GM19238 (cell line): ENCODE data around the gene MKI67.
"Not testable (repeated sequence)": the region's sequence is repeated elsewhere in the genome, so short reads cannot be mapped to it uniquely, and the experiment has no call there.

Experiments used
- DNase-seq: peaks from one replicate; pipeline ENCODE4 v3.0.0; 2011; ENCODE audit warnings: low spot score; ENCODE audit not compliant: insufficient read length

MKI67 gene

DNA sequence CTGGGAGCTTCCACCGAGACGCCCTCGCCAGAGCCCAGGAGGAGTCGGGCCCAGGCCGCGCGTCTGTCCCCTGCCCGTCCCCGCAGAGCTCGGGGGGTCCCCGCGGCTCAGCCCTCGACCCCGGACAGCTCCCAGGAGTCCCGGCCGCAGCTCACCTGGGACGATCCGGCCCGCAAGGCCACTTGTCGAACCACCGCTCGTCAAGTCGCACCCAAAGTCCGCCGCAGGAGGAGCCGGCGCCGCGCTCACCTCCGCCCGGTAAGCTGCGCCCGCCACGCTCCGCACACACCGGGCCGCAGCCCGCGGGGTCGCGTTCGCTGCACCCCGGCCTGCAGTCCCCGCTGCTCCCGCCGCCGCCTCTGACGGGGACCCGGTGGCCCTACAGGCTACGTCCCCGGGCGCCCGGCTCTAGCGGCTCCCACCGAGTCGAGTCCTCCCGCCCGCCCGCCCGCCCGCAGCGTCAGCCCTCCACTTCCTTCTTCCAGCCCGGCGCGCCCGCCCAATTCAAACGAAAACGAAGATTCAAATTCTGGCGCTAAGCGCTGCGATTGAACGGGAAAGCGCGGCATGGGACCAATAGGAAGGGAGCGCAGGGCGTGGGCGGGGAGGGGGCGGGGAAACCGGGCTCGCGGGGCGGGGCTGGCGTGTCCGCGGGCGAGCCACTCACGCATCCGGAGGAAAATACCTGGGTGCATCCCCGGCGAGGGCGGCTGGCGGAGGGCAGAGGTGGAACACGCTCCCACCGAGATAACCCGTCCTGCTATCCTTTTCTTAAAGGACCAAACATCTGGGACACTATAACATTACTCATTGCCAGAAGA lies at the start of gene MKI67:
Gene MKI67, minus strand, starts transcription at position 480 of the 821 bp plus-strand sequence. CDS start 756 bp downstream, outside the sequence.
- DNase-seq: peak; percentile 88

GRCh38 chr10:128174581-128175559 lies 48.6 kb upstream of the MKI67 start:
- DNase-seq: no peak

GRCh38 chr10:128173386-128173785 lies 47.2 kb upstream of the MKI67 start:
- DNase-seq: no peak

DNA sequence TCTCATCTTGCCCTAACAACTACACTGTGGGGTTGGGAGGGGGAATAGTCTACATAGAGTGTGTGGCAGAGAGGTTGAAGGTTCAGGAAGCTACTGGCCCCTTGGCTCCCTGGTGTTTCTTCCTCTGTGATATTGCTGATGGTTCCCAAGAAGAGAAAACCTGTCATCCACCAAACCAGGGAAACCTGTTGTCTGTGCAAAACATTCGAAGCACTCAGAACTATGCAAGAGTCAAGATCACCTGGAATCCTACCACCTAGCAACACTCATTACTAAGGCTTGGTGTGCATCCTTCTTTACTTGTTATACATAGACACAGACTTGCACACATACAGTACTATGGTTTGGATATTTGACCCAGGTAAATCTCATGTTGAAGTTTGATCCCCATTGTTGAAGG lies 46.5 kb upstream of the MKI67 start:
- DNase-seq: no peak

- no peak for DNase-seq
These were observed 43.7 kb upstream of the MKI67 start for GRCh38 chr10:128169811-128170379.

GRCh38 chr10:128167926-128168520 lies 41.8 kb upstream of the MKI67 start:
- DNase-seq: no peak

- DNase-seq: not testable (repeated sequence)
These were observed 40.9 kb upstream of the MKI67 start for GRCh38 chr10:128167123-128167522.

GRCh38 chr10:128166151-128166550 lies 39.9 kb upstream of the MKI67 start:
- no peak for DNase-seq

DNA sequence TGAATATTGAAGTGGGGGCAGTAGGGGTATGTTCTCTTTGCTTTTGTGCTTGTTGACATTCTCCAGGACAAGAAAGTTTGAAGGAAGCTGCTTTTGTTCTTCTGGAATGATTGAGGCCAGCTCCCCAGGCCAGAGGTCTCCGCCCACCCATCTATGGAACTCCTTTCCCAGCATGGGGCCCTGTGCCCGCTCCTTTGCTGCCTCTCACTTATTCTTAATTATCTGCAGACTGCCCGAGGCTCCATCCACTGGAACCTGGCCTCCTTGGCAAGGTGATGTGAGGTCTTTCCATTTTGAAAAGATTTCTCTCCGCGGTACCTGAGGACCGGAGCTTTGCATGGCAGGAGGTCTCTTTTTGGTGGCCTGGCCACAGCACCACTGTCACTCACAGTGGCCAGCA lies 39.3 kb upstream of the MKI67 start:
- no peak for DNase-seq

GRCh38 chr10:128163701-128164100 lies 37.5 kb upstream of the MKI67 start:
- DNase-seq: no peak

- no peak for DNase-seq
These were observed 34.8 kb upstream of the MKI67 start for GRCh38 chr10:128161031-128161430.

DNA sequence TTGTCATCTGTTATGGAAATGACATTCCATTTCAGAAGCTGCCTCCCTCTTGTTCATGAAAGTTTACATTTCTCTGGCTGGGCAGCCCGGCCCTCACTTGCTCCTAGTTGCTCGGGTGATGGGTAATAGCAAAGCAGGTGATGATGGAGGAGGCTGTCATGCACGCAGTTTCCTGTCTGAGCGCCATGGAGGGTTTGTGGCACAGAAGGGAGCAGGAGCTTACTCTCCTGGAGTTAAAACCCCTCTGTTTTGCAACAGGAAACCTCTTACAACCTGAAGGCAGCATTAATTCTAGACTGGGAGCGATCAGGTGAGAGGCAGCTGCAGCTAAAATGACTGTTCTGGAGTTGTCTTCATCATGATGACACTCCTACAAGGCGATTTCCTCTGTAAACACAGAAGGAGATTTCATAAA lies 34.1 kb upstream of the MKI67 start:
- DNase-seq: no peak

- DNase-seq: no peak
These were observed 32.0 kb upstream of the MKI67 start for GRCh38 chr10:128158021-128158795.

DNA sequence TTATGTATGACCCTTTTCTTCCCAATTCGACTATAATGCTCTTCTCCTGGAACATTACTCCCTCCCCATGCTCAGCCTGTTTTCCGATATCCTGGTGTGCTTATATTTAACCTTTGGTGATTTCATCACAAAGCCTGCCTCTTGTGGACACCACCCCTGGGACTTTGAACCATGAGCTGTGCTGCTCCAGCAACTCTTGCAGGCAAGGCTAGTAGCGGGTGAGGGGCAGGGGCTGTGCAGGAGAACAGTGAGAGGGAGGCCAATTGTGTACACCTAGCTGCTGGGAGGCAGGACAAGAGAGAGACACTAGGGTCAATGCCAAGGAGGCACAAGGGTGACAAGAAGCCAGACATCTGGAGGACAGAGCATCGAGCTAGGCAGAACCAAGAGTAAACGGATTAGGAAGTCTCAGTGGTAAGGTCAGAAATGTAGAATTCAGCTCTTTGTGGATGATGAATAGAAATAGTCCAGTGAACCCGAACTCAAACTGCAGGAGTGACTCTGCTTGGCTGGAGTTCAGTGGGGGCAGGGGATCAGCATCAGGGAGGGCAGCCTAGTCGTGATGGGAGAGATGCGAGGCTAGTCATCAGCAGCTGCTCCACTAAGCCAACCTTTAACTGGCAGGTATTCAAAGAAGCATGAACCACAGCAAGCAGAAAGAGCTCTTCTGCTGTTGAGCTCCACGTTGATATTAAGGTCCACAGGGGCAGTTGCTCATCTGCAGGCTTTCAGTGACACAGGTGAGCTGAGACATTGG lies 31.0 kb upstream of the MKI67 start:
- DNase-seq: no peak

DNA sequence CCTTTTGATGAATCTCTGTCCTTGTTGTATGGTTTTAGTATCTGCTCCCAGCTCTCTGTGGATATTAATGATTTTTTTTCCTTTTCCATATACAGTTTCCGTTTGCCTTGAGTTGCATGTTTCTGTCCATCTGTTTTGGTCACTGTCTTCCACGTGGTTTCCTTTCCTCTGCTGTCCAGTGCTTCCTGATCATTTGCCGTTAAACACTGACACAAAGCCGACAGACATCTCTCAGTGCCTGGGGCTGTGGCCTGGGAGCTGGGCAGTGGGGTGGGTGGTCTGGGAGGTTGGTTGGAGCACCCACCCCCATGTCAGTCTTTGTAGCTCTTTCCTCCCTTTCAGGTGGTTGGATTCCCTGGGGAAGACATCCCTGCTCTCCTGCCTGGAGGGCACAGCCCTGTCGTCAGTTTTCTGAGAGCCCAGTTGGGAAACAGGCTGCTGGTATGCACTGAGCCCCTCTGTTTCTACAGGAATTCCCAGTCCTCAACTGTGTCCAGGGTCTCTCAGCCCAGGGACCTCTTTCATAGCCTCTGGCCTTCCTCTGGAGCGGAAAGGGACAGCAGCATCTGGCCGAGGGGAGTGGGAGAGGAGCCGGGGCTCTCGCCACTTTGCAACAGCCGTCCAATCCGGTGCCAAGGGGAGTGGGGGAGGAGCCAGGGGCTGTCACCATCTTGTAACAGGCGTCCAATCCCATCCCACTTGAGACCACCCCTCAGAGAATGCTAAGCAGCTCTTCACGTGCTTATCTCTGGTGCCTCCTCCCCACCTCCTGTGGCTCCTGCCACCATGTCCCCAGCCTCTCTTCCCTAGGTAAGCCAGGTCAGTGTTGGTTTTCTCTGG lies 26.7 kb upstream of the MKI67 start:
- no peak for DNase-seq

GRCh38 chr10:128151031-128151430 lies 24.8 kb upstream of the MKI67 start:
- no peak for DNase-seq

DNA sequence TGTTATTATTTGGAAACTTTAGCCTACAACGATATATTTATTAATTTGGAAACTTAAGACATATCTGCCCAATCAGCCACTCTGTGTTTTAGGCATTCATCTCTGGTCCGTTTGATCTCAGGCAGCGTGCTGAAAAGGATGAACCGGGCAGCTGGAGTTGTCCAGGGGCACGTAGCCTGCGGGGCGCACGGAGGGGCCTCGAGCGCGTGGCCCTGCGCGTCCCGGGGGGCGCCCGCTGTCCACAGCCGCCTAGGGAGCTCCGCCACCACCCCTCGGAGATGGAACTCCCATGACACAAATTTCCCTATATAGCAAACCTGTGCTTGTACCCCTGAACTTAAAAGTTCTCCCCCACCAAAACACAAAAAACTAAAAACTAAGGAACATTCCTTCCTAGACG lies 24.3 kb upstream of the MKI67 start:
- DNase-seq: no peak

DNA sequence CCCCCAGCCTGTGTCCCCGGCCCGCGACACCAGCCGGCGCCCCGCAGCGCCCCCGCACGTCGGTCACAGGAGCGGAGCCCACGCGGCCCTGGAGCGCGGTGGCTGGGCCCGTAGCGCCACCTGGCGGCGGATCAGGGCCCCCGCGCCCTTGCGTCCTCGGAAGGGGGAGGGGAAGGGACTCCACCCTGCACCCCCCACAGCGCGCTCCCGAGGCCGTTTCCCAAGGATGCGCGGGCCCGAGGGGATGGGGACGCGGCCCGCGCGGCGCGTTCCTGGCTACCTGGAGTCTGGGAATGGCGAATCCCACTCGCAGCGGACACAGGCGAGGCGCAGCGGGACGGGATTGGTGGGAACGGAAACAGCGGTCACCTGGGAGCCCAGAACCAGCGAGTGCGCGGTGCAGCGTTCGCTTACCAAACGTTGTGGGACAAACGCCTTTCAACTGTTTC lies 23.8 kb upstream of the MKI67 start:
- peak; percentile 83 for DNase-seq
